Muscle of leg (tissue), 11 donors: ENCODE data around the gene TOR3A. TPM values are rescaled to one million over a fixed set of nuclear protein-coding genes. Genes with fewer than 3 reads are reported as not detected.
A peak's percentile ranks its signal among the peaks of the same experiment; 100 is the strongest.

Source experiments
- DNase-seq: peaks from one replicate; pipeline ENCODE4 v3.0.0; 2013
- H3K27ac ChIP-seq: one replicate; pipeline ENCODE4 v1.5.1; 2013; ENCODE audit warnings: mild to moderate bottlenecking, low read length, control low read depth
- H3K27me3 ChIP-seq: one replicate; pipeline ENCODE4 v1.6.1; 2013; ENCODE audit warnings: low read length; ENCODE audit not compliant: control insufficient read depth, insufficient read depth
- H3K36me3 ChIP-seq: one replicate; pipeline ENCODE4 v1.6.1; 2013; ENCODE audit warnings: low read length; ENCODE audit not compliant: control insufficient read depth, insufficient read depth
- H3K4me1 ChIP-seq: one replicate; pipeline ENCODE4 v1.6.1; 2013; ENCODE audit warnings: low read length; ENCODE audit not compliant: control insufficient read depth, insufficient read depth
- H3K4me3 ChIP-seq: one replicate; pipeline ENCODE4 v1.5.1; 2013; ENCODE audit warnings: low read length, control low read depth
- H3K9me3 ChIP-seq: replicated peaks from 2 replicates; pipeline ENCODE4 v1.6.1; 2013; ENCODE audit warnings: low read depth, low read length; ENCODE audit not compliant: control insufficient read depth
- WGBS: methylation state at CpG from one replicate; pipeline ENCODE4 v1.1.5; 2013; ENCODE audit warnings: missing lambda C conversion rate; ENCODE audit not compliant: insufficient coverage; 5-methylcytosine and 5-hydroxymethylcytosine counted together
- polyA plus RNA-seq, 8 donors: library from polyadenylated mRNA; unstranded; fragments of 120-200 nt; gene quantifications; one replicate each; pipeline versions ENCODE4 v1.2.1 to v1.2.3, GENCODE V29; 2013; ENCODE audit warnings: inconsistent platforms in 1 of 8, low replicate concordance in 1 of 8; ENCODE audit not compliant: insufficient read length in 8 of 8, insufficient read depth in 1 of 8
- total RNA-seq: library from RNA; stranded (reverse); fragments of 120-200 nt; gene quantifications from one replicate; pipeline ENCODE4 v1.2.4, GENCODE V29; 2013

TOR3A gene
- total and polyA plus RNA-seq, 9 donors: 10.3 to 19.6 (median 16.7) TPM

- Histone ChIP-seq H3K9me3 (no peaks in the 10 kb centered on the region), H3K36me3 (peaks cover 29% of the 10 kb centered on the region), H3K4me1 (no peaks in the 10 kb centered on the region), H3K27me3 (no peaks in the 10 kb centered on the region), H3K4me3 (no peak overlapping the region), H3K27ac (no peak overlapping the region)
- WGBS: 86% methylated on average over 1 of the region's 8 CpGs
- DNase-seq: no peak
These were observed 20.2 kb upstream of the TOR3A start for GRCh38 chr1:179061360-179062282.

- 92% methylated on average over 2 of the region's 4 CpGs for WGBS
- H3K36me3 ChIP-seq: peaks cover 39% of the 10 kb centered on the region
These were observed 15.4 kb upstream of the TOR3A start for GRCh38 chr1:179066471-179066870.

GRCh38 chr1:179077396-179077795 is 4.5 kb upstream of the TOR3A start:
- no peak overlapping the region for H3K27ac ChIP-seq
- WGBS: 93% methylated on average over 4 of the region's 7 CpGs
- DNase-seq: no peak
- peaks cover 12% of the 10 kb centered on the region for H3K36me3 ChIP-seq
- H3K27me3 ChIP-seq: no peaks in the 10 kb centered on the region
- peaks cover 6% of the 10 kb centered on the region for H3K4me1 ChIP-seq
- H3K4me3 ChIP-seq: no peak overlapping the region
- no peaks in the 10 kb centered on the region for H3K9me3 ChIP-seq

More at GRCh38 chr1:179066471-179066870, 15.4 kb upstream of the TOR3A start:
- Histone ChIP-seq H3K27me3 (no peaks in the 10 kb centered on the region), H3K9me3 (no peaks in the 10 kb centered on the region), H3K27ac (no peak overlapping the region), H3K4me1 (no peaks in the 10 kb centered on the region), H3K4me3 (no peak overlapping the region)
- no peak for DNase-seq

- H3K27me3 ChIP-seq: no peaks in the 10 kb centered on the region
- peaks cover 5% of the 10 kb centered on the region for H3K36me3 ChIP-seq
- no peaks in the 10 kb centered on the region for H3K9me3 ChIP-seq
- DNase-seq: peak; percentile 89
- 60% methylated on average over 1 of the region's 18 CpGs for WGBS
- H3K4me1 ChIP-seq: peaks cover 13% of the 10 kb centered on the region
- no peak overlapping the region for H3K27ac ChIP-seq
- H3K4me3 ChIP-seq: no peak overlapping the region
These were observed 2.6 kb upstream of the TOR3A start for GRCh38 chr1:179079113-179079761.

- H3K4me1 ChIP-seq: peaks cover 13% of the 10 kb centered on the region
- H3K27ac ChIP-seq: peak overlapping the region; percentile 85
- DNase-seq: no peak
- H3K9me3 ChIP-seq: no peaks in the 10 kb centered on the region
- peak overlapping the region; percentile 85 for H3K4me3 ChIP-seq
- no peaks in the 10 kb centered on the region for H3K27me3 ChIP-seq
- H3K36me3 ChIP-seq: peaks cover 16% of the 10 kb centered on the region
- 15% methylated on average over 9 of the region's 18 CpGs for WGBS
These were observed 794 bp upstream of the TOR3A start for GRCh38 chr1:179080866-179081686.

GRCh38 chr1:179082333-179082998 is 596 bp downstream of the TOR3A start:
- Histone ChIP-seq H3K4me1 (peaks cover 14% of the 10 kb centered on the region), H3K27me3 (no peaks in the 10 kb centered on the region), H3K27ac (peak overlapping the region; percentile 85), H3K9me3 (no peaks in the 10 kb centered on the region), H3K36me3 (peaks cover 18% of the 10 kb centered on the region), H3K4me3 (peak overlapping the region; percentile 85)
- 0% methylated on average over 49 of the region's 52 CpGs for WGBS
- peak; percentile 30 for DNase-seq

- 8% methylated on average over 2 of the region's 3 CpGs for WGBS
- Histone ChIP-seq H3K36me3 (peaks cover 23% of the 10 kb centered on the region), H3K27ac (peak overlapping the region; percentile 85), H3K4me3 (peak overlapping the region; percentile 85), H3K9me3 (no peaks in the 10 kb centered on the region), H3K27me3 (no peaks in the 10 kb centered on the region), H3K4me1 (peaks cover 19% of the 10 kb centered on the region)
- peak; percentile 22 for DNase-seq
These were observed 1.1 kb downstream of the TOR3A start for GRCh38 chr1:179082999-179083335.

- Histone ChIP-seq H3K4me3 (no peak overlapping the region), H3K27ac (no peak overlapping the region), H3K4me1 (peaks cover 19% of the 10 kb centered on the region), H3K36me3 (peaks cover 25% of the 10 kb centered on the region), H3K9me3 (no peaks in the 10 kb centered on the region), H3K27me3 (no peaks in the 10 kb centered on the region)
- WGBS: 83% methylated on average over 1 of the region's 8 CpGs
- DNase-seq: no peak
These were observed 1.7 kb downstream of the TOR3A start for GRCh38 chr1:179083533-179083932.

GRCh38 chr1:179087665-179088064 is 5.8 kb downstream of the TOR3A start:
- peaks cover 53% of the 10 kb centered on the region for H3K36me3 ChIP-seq
- no peak overlapping the region for H3K27ac ChIP-seq
- 56% methylated on average over 9 of the region's 11 CpGs for WGBS
- H3K4me1 ChIP-seq: peaks cover 18% of the 10 kb centered on the region
- H3K27me3 ChIP-seq: no peaks in the 10 kb centered on the region
- H3K9me3 ChIP-seq: no peaks in the 10 kb centered on the region
- no peak for DNase-seq
- H3K4me3 ChIP-seq: no peak overlapping the region
